ENCODE measurements around the gene KLHL29. TPM values are rescaled to one million over a fixed set of nuclear protein-coding genes. Genes with fewer than 3 reads are reported as not detected.

KLHL29 gene
- total RNA-seq, 2 experiments from 2014 or later, result 2.5 to 2.7 TPM

DNA sequence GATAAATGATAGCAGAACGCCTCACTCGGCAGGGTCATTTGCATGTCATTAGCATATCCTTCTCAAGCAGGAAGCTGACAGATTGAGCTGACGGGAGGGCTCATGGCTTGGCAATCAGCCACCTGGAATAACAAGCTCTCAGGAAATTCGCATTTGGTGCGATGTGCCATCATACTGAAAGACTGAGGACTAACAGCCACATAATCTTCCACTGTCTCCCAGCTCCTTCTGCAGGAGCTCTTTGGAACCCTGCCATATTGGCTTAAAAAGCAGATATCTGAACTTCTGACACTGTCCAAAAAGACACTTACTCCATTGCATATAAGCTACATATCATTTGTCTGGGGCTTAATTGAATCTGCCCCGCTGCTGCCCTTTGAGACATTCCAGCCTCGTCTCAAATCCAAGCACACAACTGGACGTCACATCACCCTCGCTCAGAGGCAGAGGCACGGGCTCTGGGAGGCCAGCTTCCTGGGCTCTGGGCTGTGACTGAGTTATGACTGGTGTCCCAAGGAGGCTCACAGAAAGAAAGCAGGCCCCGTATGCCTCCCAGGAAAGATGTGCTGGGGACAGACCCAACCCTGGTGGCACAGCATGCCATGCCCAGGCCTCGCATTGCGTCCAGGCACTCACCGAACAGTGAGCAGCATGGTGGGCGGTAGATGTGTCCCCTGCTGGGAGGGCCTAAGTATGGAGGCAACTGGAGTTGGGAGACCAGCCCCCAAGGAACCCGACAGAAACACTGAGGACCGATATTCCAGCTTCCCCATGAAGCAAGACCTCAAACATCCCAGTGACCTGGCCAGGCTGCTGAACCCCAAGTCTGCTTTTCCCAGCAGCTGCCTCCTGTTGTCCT lies 314.0 kb downstream of the KLHL29 start:
- TF ChIP-seq, protein P1, sequence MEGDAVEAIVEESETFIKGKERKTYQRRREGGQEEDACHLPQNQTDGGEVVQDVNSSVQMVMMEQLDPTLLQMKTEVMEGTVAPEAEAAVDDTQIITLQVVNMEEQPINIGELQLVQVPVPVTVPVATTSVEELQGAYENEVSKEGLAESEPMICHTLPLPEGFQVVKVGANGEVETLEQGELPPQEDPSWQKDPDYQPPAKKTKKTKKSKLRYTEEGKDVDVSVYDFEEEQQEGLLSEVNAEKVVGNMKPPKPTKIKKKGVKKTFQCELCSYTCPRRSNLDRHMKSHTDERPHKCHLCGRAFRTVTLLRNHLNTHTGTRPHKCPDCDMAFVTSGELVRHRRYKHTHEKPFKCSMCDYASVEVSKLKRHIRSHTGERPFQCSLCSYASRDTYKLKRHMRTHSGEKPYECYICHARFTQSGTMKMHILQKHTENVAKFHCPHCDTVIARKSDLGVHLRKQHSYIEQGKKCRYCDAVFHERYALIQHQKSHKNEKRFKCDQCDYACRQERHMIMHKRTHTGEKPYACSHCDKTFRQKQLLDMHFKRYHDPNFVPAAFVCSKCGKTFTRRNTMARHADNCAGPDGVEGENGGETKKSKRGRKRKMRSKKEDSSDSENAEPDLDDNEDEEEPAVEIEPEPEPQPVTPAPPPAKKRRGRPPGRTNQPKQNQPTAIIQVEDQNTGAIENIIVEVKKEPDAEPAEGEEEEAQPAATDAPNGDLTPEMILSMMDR (IDR thresholded peaks at IDR 0.05), result no peak
- Histone ChIP-seq H3K9me3 (ENCODE audit: control insufficient read depth in 1 of 2, insufficient read depth in 1 of 2, low read length in 2 of 2) (no peaks in the 10 kb centered on the region), H3K4me3 (ENCODE audit: low read length) (no peak overlapping the region), H3K27ac (ENCODE audit: low read depth in 1 of 2, low read length in 2 of 2) (no peak overlapping the region), H3K4me1 (ENCODE audit: insufficient read depth, low read length) (no peaks in the 10 kb centered on the region), H3K36me3 (ENCODE audit: insufficient read depth, low read length) (peaks cover 5% of the 10 kb centered on the region), H3K27me3 (ENCODE audit: control insufficient read depth in 1 of 2, insufficient read depth in 2 of 2, low read length in 2 of 2) (no peaks in the 10 kb centered on the region)
- ChIA-PET POLR2A (no interaction called here), CTCF (no interaction called here)
- H3K27ac Mint-ChIP-seq, result no peak overlapping the region
- intact Hi-C loops (cut with DNase I, micrococcal nuclease), result no loop called here
- no peaks in the 10 kb centered on the region for H3K9me3 Mint-ChIP-seq
- peaks cover 27% of the 10 kb centered on the region for H3K36me3 Mint-ChIP-seq (ENCODE audit: low read depth)
- H3K4me1 Mint-ChIP-seq (ENCODE audit: low read depth), result no peaks in the 10 kb centered on the region
- DNase-seq (no peak), ATAC-seq (ENCODE audit: poor library complexity) (no peak)
- no peaks in the 10 kb centered on the region for H3K27me3 Mint-ChIP-seq
- no peak overlapping the region for H3K4me3 Mint-ChIP-seq

DNA sequence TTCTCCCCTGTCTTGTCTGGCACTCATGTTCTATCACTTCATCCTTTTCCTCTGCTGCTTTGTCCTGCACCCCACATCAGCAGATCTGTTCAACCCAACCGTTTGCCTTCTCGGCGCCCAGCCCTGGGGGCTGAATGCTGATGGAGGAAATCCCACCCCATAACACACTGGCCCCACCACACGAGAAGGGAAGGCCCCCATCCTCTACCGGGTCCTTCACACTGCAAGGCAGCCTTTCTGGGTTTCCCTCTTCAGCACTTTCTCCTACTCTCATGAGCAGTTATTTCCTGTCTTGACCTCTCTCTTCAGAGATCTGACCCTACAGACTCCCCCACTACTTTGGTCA lies 314.6 kb downstream of the KLHL29 start:
- Histone ChIP-seq H3K27me3 (ENCODE audit: control insufficient read depth in 1 of 2, insufficient read depth in 2 of 2, low read length in 2 of 2) (no peaks in the 10 kb centered on the region), H3K4me1 (ENCODE audit: insufficient read depth, low read length) (no peaks in the 10 kb centered on the region), H3K36me3 (ENCODE audit: insufficient read depth, low read length) (peaks cover 5% of the 10 kb centered on the region), H3K4me3 (ENCODE audit: low read length) (no peak overlapping the region), H3K9me3 (ENCODE audit: control insufficient read depth in 1 of 2, insufficient read depth in 1 of 2, low read length in 2 of 2) (no peaks in the 10 kb centered on the region), H3K27ac (ENCODE audit: low read depth in 1 of 2, low read length in 2 of 2) (no peak overlapping the region)
- Mint-ChIP-seq H3K4me1 (ENCODE audit: low read depth) (no peaks in the 10 kb centered on the region), H3K27ac (no peak overlapping the region), H3K36me3 (ENCODE audit: low read depth) (peaks cover 27% of the 10 kb centered on the region), H3K9me3 (no peaks in the 10 kb centered on the region), H3K4me3 (no peak overlapping the region), H3K27me3 (no peaks in the 10 kb centered on the region)
- no peak for DNase-seq
- no peak for ATAC-seq (ENCODE audit: poor library complexity)
- TF ChIP-seq, protein P1 (IDR thresholded peaks at IDR 0.05), result no peak
- POLR2A ChIA-PET, result no interaction called here
- CTCF ChIA-PET, result no interaction called here
- intact Hi-C loops (cut with DNase I, micrococcal nuclease), result no loop called here

DNA sequence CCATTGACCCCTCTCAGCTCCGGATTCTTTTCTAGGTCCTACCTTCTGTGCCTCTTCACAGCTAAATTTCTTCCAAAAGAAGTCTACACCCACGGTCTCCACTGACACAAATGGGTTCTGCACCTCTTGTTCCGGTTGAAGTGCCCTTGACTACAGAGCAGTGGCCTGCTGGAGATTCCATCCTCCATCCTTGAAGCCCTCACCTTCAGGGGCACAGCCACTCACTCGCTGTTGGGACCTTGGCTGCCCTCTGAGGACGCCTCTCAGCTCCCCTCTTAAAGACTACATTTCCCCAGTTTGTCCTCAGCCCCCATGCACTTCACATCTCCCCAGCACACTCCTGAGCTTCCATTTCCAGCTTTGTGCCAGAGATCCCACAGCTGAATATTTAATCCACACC lies 315.6 kb downstream of the KLHL29 start:
- CTCF ChIA-PET, result no interaction called here
- TF ChIP-seq, protein P1 (IDR thresholded peaks at IDR 0.05), result no peak
- Mint-ChIP-seq H3K4me1 (ENCODE audit: low read depth) (no peaks in the 10 kb centered on the region), H3K27ac (no peak overlapping the region), H3K36me3 (ENCODE audit: low read depth) (peaks cover 31% of the 10 kb centered on the region), H3K4me3 (no peak overlapping the region), H3K27me3 (no peaks in the 10 kb centered on the region), H3K9me3 (no peaks in the 10 kb centered on the region)
- POLR2A ChIA-PET, result no interaction called here
- ATAC-seq (ENCODE audit: poor library complexity), result no peak
- no peak for DNase-seq
- peaks cover 5% of the 10 kb centered on the region for H3K36me3 ChIP-seq (ENCODE audit: insufficient read depth, low read length)
- intact Hi-C loops (cut with DNase I, micrococcal nuclease), result no loop called here
- H3K9me3 ChIP-seq (ENCODE audit: control insufficient read depth in 1 of 2, insufficient read depth in 1 of 2, low read length in 2 of 2), result no peaks in the 10 kb centered on the region
- no peaks in the 10 kb centered on the region for H3K27me3 ChIP-seq (ENCODE audit: control insufficient read depth in 1 of 2, insufficient read depth in 2 of 2, low read length in 2 of 2)
- no peak overlapping the region for H3K27ac ChIP-seq (ENCODE audit: low read depth in 1 of 2, low read length in 2 of 2)
- no peaks in the 10 kb centered on the region for H3K4me1 ChIP-seq (ENCODE audit: insufficient read depth, low read length)
- H3K4me3 ChIP-seq (ENCODE audit: low read length), result no peak overlapping the region
